GM12875 (cell line): ENCODE data around the gene PRDM2.

ENCODE experiments used
- H3K4me3 ChIP-seq: one replicate; pipeline ENCODE4 v1.5.1; 2011; ENCODE audit warnings: low read depth, low read length, control low read depth
- CTCF ChIP-seq: IDR thresholded peaks from 2 replicates; pipeline ENCODE4 v1.5.1; 2011; ENCODE audit warnings: low read depth, mild to moderate bottlenecking, control low read depth, inconsistent platforms, low read length, moderate library complexity, borderline replicate concordance; ENCODE audit not compliant: insufficient read depth

The PRDM2 gene

DNA sequence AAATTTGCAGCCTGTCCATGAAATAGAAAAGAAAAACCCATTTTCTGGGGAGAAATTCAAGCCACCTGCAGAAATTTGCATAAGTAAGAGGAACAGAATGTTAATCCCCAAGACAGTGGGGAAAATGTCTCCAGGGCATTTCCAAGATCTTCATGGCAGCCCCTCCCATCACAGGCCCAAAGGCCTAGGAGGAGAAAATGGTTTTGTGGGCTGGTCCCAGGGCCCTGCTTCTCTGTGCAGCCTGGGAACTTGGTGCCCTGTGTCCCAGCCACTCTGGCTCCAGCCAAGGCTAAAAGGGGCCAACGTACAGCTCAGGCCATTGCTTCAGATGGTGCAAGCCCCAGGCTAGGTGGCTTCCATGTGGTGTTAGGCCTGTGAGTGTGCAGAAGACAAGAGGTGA is 155.6 kb downstream of the PRDM2 start:
- H3K4me3 ChIP-seq: no peak overlapping the region
- no peak for TF ChIP-seq CTCF

GRCh38 chr1:13860031-13860430 is 160.0 kb downstream of the PRDM2 start:
- no peak for TF ChIP-seq CTCF
- H3K4me3 ChIP-seq: no peak overlapping the region

- H3K4me3 ChIP-seq: no peak overlapping the region
- TF ChIP-seq CTCF: no peak
Measured at GRCh38 chr1:13864760-13865159, 164.8 kb downstream of the PRDM2 start.

GRCh38 chr1:13865851-13866250 is 165.9 kb downstream of the PRDM2 start:
- no peak for TF ChIP-seq CTCF
- no peak overlapping the region for H3K4me3 ChIP-seq

DNA sequence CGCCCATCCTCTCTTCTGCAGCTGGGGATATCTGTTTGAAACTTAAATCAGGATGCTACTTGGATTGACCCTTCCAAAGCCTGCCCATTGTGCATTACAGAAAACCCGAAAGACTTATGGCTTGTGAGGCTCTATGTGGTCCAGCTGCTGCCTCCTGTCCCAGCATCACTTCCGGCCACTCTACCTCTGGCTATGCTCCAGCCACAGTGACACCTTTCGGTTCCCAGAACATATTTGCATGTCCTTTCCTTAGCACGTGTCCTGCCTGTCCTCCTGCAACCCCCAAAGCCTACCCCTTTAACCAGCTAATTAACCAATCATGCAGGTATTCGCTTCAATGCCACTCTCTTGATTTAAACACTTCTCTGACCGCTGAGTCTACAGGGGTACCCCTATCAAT is 167.6 kb downstream of the PRDM2 start:
- TF ChIP-seq CTCF: no peak
- H3K4me3 ChIP-seq: no peak overlapping the region

GRCh38 chr1:13869172-13869797 is 169.3 kb downstream of the PRDM2 start:
- no peak for TF ChIP-seq CTCF
- H3K4me3 ChIP-seq: no peak overlapping the region

GRCh38 chr1:13871413-13871812 is 171.4 kb downstream of the PRDM2 start:
- TF ChIP-seq CTCF: no peak
- no peak overlapping the region for H3K4me3 ChIP-seq
